Neural cell (in vitro differentiated cells): ENCODE data around the gene SH3GL1.

Experiments used
- CTCF ChIP-seq: fragments of 450-650 bp; IDR thresholded peaks from 2 replicates; pipeline ENCODE4 v1.5.1; 2014; ENCODE audit warnings: antibody characterized with exemption, mild to moderate bottlenecking, moderate library complexity; ENCODE audit not compliant: poor library complexity, severe bottlenecking
- SMC3 ChIP-seq: fragments of 450-650 bp; conservative IDR thresholded peaks from 2 replicates; pipeline ENCODE4 v1.6.1; 2014; ENCODE audit warnings: antibody characterized with exemption, mild to moderate bottlenecking, moderate library complexity; ENCODE audit not compliant: poor library complexity

- no peak for TF ChIP-seq CTCF
- TF ChIP-seq SMC3: no peak
These were observed 33.5 kb downstream of the SH3GL1 start for GRCh38 chr19:4366666-4367335.
